ENCODE data around the gene SLFNL1.

- no peak for TF ChIP-seq POLR2AphosphoS5 (IDR thresholded peaks at IDR 0.05)
- TF ChIP-seq, protein P1, sequence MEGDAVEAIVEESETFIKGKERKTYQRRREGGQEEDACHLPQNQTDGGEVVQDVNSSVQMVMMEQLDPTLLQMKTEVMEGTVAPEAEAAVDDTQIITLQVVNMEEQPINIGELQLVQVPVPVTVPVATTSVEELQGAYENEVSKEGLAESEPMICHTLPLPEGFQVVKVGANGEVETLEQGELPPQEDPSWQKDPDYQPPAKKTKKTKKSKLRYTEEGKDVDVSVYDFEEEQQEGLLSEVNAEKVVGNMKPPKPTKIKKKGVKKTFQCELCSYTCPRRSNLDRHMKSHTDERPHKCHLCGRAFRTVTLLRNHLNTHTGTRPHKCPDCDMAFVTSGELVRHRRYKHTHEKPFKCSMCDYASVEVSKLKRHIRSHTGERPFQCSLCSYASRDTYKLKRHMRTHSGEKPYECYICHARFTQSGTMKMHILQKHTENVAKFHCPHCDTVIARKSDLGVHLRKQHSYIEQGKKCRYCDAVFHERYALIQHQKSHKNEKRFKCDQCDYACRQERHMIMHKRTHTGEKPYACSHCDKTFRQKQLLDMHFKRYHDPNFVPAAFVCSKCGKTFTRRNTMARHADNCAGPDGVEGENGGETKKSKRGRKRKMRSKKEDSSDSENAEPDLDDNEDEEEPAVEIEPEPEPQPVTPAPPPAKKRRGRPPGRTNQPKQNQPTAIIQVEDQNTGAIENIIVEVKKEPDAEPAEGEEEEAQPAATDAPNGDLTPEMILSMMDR (IDR thresholded peaks at IDR 0.05): no peak
- TF ChIP-seq POLR2A (IDR thresholded peaks at IDR 0.05): no peak
- TF ChIP-seq EP300 (IDR thresholded peaks at IDR 0.05): no peak
Observed at GRCh38 chr1:40976952-40977690, 44.4 kb downstream of the SLFNL1 start.

All from suprapubic skin (tissue), 4 donors.